Measurements from ENCODE around the gene CDKAL1. TPM values are rescaled to one million over a fixed set of nuclear protein-coding genes. Genes with fewer than 3 reads are reported as not detected.

Gene CDKAL1
- total RNA-seq, 1 donor from 2014 or later, result 9.6 TPM

GRCh38 chr6:21235162-21235561 is 700.9 kb downstream of the CDKAL1 start:
- no peaks in the 10 kb centered on the region for H3K27me3 Mint-ChIP-seq (ENCODE audit: low read depth)
- no peaks in the 10 kb centered on the region for H3K4me1 Mint-ChIP-seq (ENCODE audit: low read depth)
- H3K4me3 Mint-ChIP-seq (ENCODE audit: unreplicated experiment), result no peak overlapping the region
- H3K36me3 Mint-ChIP-seq (ENCODE audit: low read depth), result peaks cover 30% of the 10 kb centered on the region
- no peak for DNase-seq (ENCODE audit: low spot score)
- peaks cover 36% of the 10 kb centered on the region for H3K9me3 Mint-ChIP-seq (ENCODE audit: low read depth)
- no peak overlapping the region for H3K27ac Mint-ChIP-seq (ENCODE audit: unreplicated experiment)
- TF ChIP-seq, protein P1, sequence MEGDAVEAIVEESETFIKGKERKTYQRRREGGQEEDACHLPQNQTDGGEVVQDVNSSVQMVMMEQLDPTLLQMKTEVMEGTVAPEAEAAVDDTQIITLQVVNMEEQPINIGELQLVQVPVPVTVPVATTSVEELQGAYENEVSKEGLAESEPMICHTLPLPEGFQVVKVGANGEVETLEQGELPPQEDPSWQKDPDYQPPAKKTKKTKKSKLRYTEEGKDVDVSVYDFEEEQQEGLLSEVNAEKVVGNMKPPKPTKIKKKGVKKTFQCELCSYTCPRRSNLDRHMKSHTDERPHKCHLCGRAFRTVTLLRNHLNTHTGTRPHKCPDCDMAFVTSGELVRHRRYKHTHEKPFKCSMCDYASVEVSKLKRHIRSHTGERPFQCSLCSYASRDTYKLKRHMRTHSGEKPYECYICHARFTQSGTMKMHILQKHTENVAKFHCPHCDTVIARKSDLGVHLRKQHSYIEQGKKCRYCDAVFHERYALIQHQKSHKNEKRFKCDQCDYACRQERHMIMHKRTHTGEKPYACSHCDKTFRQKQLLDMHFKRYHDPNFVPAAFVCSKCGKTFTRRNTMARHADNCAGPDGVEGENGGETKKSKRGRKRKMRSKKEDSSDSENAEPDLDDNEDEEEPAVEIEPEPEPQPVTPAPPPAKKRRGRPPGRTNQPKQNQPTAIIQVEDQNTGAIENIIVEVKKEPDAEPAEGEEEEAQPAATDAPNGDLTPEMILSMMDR (IDR thresholded peaks at IDR 0.05), result no peak

GRCh38 chr6:21238208-21238607 is 704.0 kb downstream of the CDKAL1 start:
- no peak for DNase-seq (ENCODE audit: low spot score)
- Mint-ChIP-seq H3K27me3 (ENCODE audit: low read depth) (no peaks in the 10 kb centered on the region), H3K36me3 (ENCODE audit: low read depth) (peaks cover 20% of the 10 kb centered on the region), H3K9me3 (ENCODE audit: low read depth) (peaks cover 36% of the 10 kb centered on the region), H3K4me1 (ENCODE audit: low read depth) (no peaks in the 10 kb centered on the region), H3K4me3 (ENCODE audit: unreplicated experiment) (no peak overlapping the region), H3K27ac (ENCODE audit: unreplicated experiment) (no peak overlapping the region)
- TF ChIP-seq, protein P1 (IDR thresholded peaks at IDR 0.05), result no peak

DNA sequence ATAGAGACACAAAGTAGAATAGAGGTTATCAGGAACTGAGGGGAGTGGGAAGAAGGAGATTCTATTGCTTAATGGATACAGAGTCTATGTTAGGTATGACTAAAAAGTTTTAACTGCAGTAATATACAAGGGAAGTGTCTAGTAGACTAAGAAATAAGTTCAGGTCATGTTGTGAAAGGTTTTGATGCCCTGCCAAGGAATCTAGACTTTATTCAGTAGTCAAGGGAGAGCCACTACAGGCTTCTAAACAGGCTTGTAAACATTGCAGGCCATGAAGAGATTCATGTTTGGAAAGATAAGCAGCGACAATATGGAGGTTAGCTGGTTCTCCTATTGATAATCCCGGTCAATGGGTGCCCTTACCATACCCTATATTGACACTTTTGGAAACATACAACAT is 706.5 kb downstream of the CDKAL1 start:
- Mint-ChIP-seq H3K9me3 (ENCODE audit: low read depth) (peaks cover 22% of the 10 kb centered on the region), H3K4me3 (ENCODE audit: unreplicated experiment) (no peak overlapping the region), H3K36me3 (ENCODE audit: low read depth) (peaks cover 13% of the 10 kb centered on the region), H3K27me3 (ENCODE audit: low read depth) (no peaks in the 10 kb centered on the region), H3K27ac (ENCODE audit: unreplicated experiment) (no peak overlapping the region), H3K4me1 (ENCODE audit: low read depth) (no peaks in the 10 kb centered on the region)
- no peak for DNase-seq (ENCODE audit: low spot score)
- TF ChIP-seq, protein P1 (IDR thresholded peaks at IDR 0.05), result no peak

- TF ChIP-seq, protein P1 (IDR thresholded peaks at IDR 0.05), result no peak
- Mint-ChIP-seq H3K4me3 (ENCODE audit: unreplicated experiment) (no peak overlapping the region), H3K27ac (ENCODE audit: unreplicated experiment) (no peak overlapping the region), H3K27me3 (ENCODE audit: low read depth) (no peaks in the 10 kb centered on the region), H3K36me3 (ENCODE audit: low read depth) (peaks cover 13% of the 10 kb centered on the region), H3K9me3 (ENCODE audit: low read depth) (peaks cover 22% of the 10 kb centered on the region), H3K4me1 (ENCODE audit: low read depth) (no peaks in the 10 kb centered on the region)
- DNase-seq (ENCODE audit: low spot score), result no peak
Observed at GRCh38 chr6:21241231-21242130, 707.2 kb downstream of the CDKAL1 start.

- TF ChIP-seq, protein P1 (IDR thresholded peaks at IDR 0.05), result no peak
- Mint-ChIP-seq H3K36me3 (ENCODE audit: low read depth) (no peaks in the 10 kb centered on the region), H3K4me3 (ENCODE audit: unreplicated experiment) (no peak overlapping the region), H3K4me1 (ENCODE audit: low read depth) (peaks cover 4% of the 10 kb centered on the region), H3K9me3 (ENCODE audit: low read depth) (no peaks in the 10 kb centered on the region), H3K27ac (ENCODE audit: unreplicated experiment) (no peak overlapping the region), H3K27me3 (ENCODE audit: low read depth) (no peaks in the 10 kb centered on the region)
- DNase-seq (ENCODE audit: low spot score), result no peak
Observed at GRCh38 chr6:21244897-21245470, 710.7 kb downstream of the CDKAL1 start.
